ENCODE results near the gene MICALL1. TPM values are rescaled to one million over a fixed set of nuclear protein-coding genes. Genes with fewer than 3 reads are reported as not detected.
"Not testable (repeated sequence)": the region's sequence is repeated elsewhere in the genome, so short reads cannot be mapped to it uniquely, and the experiment has no call there.

The MICALL1 gene
- total and polyA plus RNA-seq, 5 donors from 2014 or later: 1.1 to 25.2 (median 1.8) TPM

GRCh38 chr22:37932821-37933578 is 26.9 kb downstream of the MICALL1 start:
- Mint-ChIP-seq H3K27me3 (no peaks in the 10 kb centered on the region), H3K27ac (no peak overlapping the region), H3K4me3 (no peak overlapping the region), H3K36me3 (peaks cover 18% of the 10 kb centered on the region), H3K9me3 (peaks cover 0 to 1% (median 0%) of the 10 kb centered on the region in 7 donors), H3K4me1 (peaks cover 0 to 17% (median 4%) of the 10 kb centered on the region in 4 donors)
- H3K27me3 ChIP-seq (ENCODE audit: control insufficient read depth, insufficient read depth, low read length): no peaks in the 10 kb centered on the region
- H3K4me3 ChIP-seq (ENCODE audit: low read depth, low read length): no peak overlapping the region
- H3K4me1 ChIP-seq (ENCODE audit: control insufficient read depth, insufficient read depth, low read length, poor library complexity, severe bottlenecking): peaks cover 5% of the 10 kb centered on the region
- ATAC-seq (ENCODE audit: low read depth in 2 of 2) (no peak), DNase-seq (no peak)
- H3K9me3 ChIP-seq (ENCODE audit: control insufficient read depth in 2 of 2, low read length in 2 of 2): no peaks in the 10 kb centered on the region
- H3K27ac ChIP-seq (ENCODE audit: insufficient read depth, low read length, poor library complexity, severe bottlenecking): no peak overlapping the region
- H3K36me3 ChIP-seq (ENCODE audit: control insufficient read depth, insufficient read depth, low read length): peaks cover 11% of the 10 kb centered on the region

GRCh38 chr22:37933711-37934376 is 27.7 kb downstream of the MICALL1 start:
- Mint-ChIP-seq H3K9me3 (no peaks in the 10 kb centered on the region), H3K4me1 (peaks cover 0 to 17% (median 4%) of the 10 kb centered on the region in 4 donors), H3K27me3 (no peaks in the 10 kb centered on the region), H3K27ac (no peak overlapping the region), H3K4me3 (no peak overlapping the region), H3K36me3 (peaks cover 13% of the 10 kb centered on the region)
- Histone ChIP-seq H3K4me3 (ENCODE audit: low read depth, low read length) (no peak overlapping the region), H3K27ac (ENCODE audit: insufficient read depth, low read length, poor library complexity, severe bottlenecking) (no peak overlapping the region), H3K4me1 (ENCODE audit: control insufficient read depth, insufficient read depth, low read length, poor library complexity, severe bottlenecking) (peaks cover 5% of the 10 kb centered on the region), H3K9me3 (ENCODE audit: control insufficient read depth in 2 of 2, low read length in 2 of 2) (no peaks in the 10 kb centered on the region), H3K27me3 (ENCODE audit: control insufficient read depth, insufficient read depth, low read length) (no peaks in the 10 kb centered on the region), H3K36me3 (ENCODE audit: control insufficient read depth, insufficient read depth, low read length) (peaks cover 11% of the 10 kb centered on the region)
- ATAC-seq (ENCODE audit: low read depth in 2 of 2) (peak; percentile 98), DNase-seq (peak; percentile 63 to 86 (median 67))

GRCh38 chr22:37940698-37941376 is 34.7 kb downstream of the MICALL1 start:
- Mint-ChIP-seq H3K4me1 (no peaks in the 10 kb centered on the region), H3K27me3 (no peaks in the 10 kb centered on the region), H3K27ac (no peak overlapping the region), H3K9me3 (no peaks in the 10 kb centered on the region), H3K36me3 (peaks cover 19% of the 10 kb centered on the region), H3K4me3 (no peak overlapping the region)
- DNase-seq (no peak), ATAC-seq (ENCODE audit: low read depth in 2 of 2) (no peak)
- Histone ChIP-seq H3K9me3 (ENCODE audit: control insufficient read depth in 2 of 2, low read length in 2 of 2) (no peaks in the 10 kb centered on the region), H3K4me1 (ENCODE audit: control insufficient read depth, insufficient read depth, low read length, poor library complexity, severe bottlenecking) (no peaks in the 10 kb centered on the region), H3K4me3 (ENCODE audit: low read depth, low read length) (no peak overlapping the region), H3K36me3 (ENCODE audit: control insufficient read depth, insufficient read depth, low read length) (peaks cover 8% of the 10 kb centered on the region), H3K27me3 (ENCODE audit: control insufficient read depth, insufficient read depth, low read length) (no peaks in the 10 kb centered on the region), H3K27ac (ENCODE audit: insufficient read depth, low read length, poor library complexity, severe bottlenecking) (no peak overlapping the region)

- Mint-ChIP-seq H3K4me3 (no peak overlapping the region), H3K36me3 (peaks cover 19% of the 10 kb centered on the region), H3K27me3 (no peaks in the 10 kb centered on the region), H3K4me1 (no peaks in the 10 kb centered on the region), H3K9me3 (no peaks in the 10 kb centered on the region), H3K27ac (no peak overlapping the region)
- no peaks in the 10 kb centered on the region for H3K4me1 ChIP-seq (ENCODE audit: control insufficient read depth, insufficient read depth, low read length, poor library complexity, severe bottlenecking)
- H3K4me3 ChIP-seq (ENCODE audit: low read depth, low read length): no peak overlapping the region
- H3K36me3 ChIP-seq (ENCODE audit: control insufficient read depth, insufficient read depth, low read length): peaks cover 8% of the 10 kb centered on the region
- H3K9me3 ChIP-seq (ENCODE audit: control insufficient read depth in 2 of 2, low read length in 2 of 2): no peaks in the 10 kb centered on the region
- ATAC-seq (ENCODE audit: low read depth in 2 of 2) (no peak), DNase-seq (no peak)
- H3K27me3 ChIP-seq (ENCODE audit: control insufficient read depth, insufficient read depth, low read length): no peaks in the 10 kb centered on the region
- no peak overlapping the region for H3K27ac ChIP-seq (ENCODE audit: insufficient read depth, low read length, poor library complexity, severe bottlenecking)
Observed at GRCh38 chr22:37942133-37942532, 36.0 kb downstream of the MICALL1 start.

GRCh38 chr22:37943136-37943824 is 37.2 kb downstream of the MICALL1 start:
- Mint-ChIP-seq H3K4me1 (no peaks in the 10 kb centered on the region), H3K4me3 (no peak overlapping the region), H3K36me3 (peaks cover 12% of the 10 kb centered on the region), H3K9me3 (no peaks in the 10 kb centered on the region), H3K27me3 (no peaks in the 10 kb centered on the region), H3K27ac (no peak overlapping the region)
- Histone ChIP-seq H3K27me3 (ENCODE audit: control insufficient read depth, insufficient read depth, low read length) (no peaks in the 10 kb centered on the region), H3K27ac (ENCODE audit: insufficient read depth, low read length, poor library complexity, severe bottlenecking) (no peak overlapping the region), H3K4me3 (ENCODE audit: low read depth, low read length) (no peak overlapping the region), H3K4me1 (ENCODE audit: control insufficient read depth, insufficient read depth, low read length, poor library complexity, severe bottlenecking) (no peaks in the 10 kb centered on the region), H3K36me3 (ENCODE audit: control insufficient read depth, insufficient read depth, low read length) (peaks cover 2% of the 10 kb centered on the region), H3K9me3 (ENCODE audit: control insufficient read depth in 2 of 2, low read length in 2 of 2) (no peaks in the 10 kb centered on the region)
- no peak for DNase-seq
- ATAC-seq (ENCODE audit: low read depth in 2 of 2): no peak

GRCh38 chr22:37943825-37944198 is 37.7 kb downstream of the MICALL1 start:
- no peaks in the 10 kb centered on the region for H3K4me1 Mint-ChIP-seq
- no peak overlapping the region for H3K27ac Mint-ChIP-seq
- DNase-seq (no peak), ATAC-seq (ENCODE audit: low read depth in 2 of 2) (peak in 1 of 2 donors; percentile 34)
- H3K9me3 Mint-ChIP-seq: no peaks in the 10 kb centered on the region
- H3K4me3 Mint-ChIP-seq: no peak overlapping the region
- no peaks in the 10 kb centered on the region for H3K4me1 ChIP-seq (ENCODE audit: control insufficient read depth, insufficient read depth, low read length, poor library complexity, severe bottlenecking)
- no peaks in the 10 kb centered on the region for H3K27me3 ChIP-seq (ENCODE audit: control insufficient read depth, insufficient read depth, low read length)
- H3K27ac ChIP-seq (ENCODE audit: insufficient read depth, low read length, poor library complexity, severe bottlenecking): no peak overlapping the region
- no peaks in the 10 kb centered on the region for H3K9me3 ChIP-seq (ENCODE audit: control insufficient read depth in 2 of 2, low read length in 2 of 2)
- peaks cover 2% of the 10 kb centered on the region for H3K36me3 ChIP-seq (ENCODE audit: control insufficient read depth, insufficient read depth, low read length)
- H3K36me3 Mint-ChIP-seq: peaks cover 12% of the 10 kb centered on the region
- H3K4me3 ChIP-seq (ENCODE audit: low read depth, low read length): no peak overlapping the region
- H3K27me3 Mint-ChIP-seq: no peaks in the 10 kb centered on the region

GRCh38 chr22:37944423-37944822 is 38.3 kb downstream of the MICALL1 start:
- H3K4me1 ChIP-seq (ENCODE audit: control insufficient read depth, insufficient read depth, low read length, poor library complexity, severe bottlenecking); H3K4me1 Mint-ChIP-seq; H3K4me3 Mint-ChIP-seq; H3K9me3 ChIP-seq (ENCODE audit: control insufficient read depth in 2 of 2, low read length in 2 of 2); DNase-seq; H3K27me3 ChIP-seq (ENCODE audit: control insufficient read depth, insufficient read depth, low read length); H3K27ac ChIP-seq (ENCODE audit: insufficient read depth, low read length, poor library complexity, severe bottlenecking); H3K36me3 ChIP-seq (ENCODE audit: control insufficient read depth, insufficient read depth, low read length); H3K27me3 Mint-ChIP-seq; H3K9me3 Mint-ChIP-seq; ATAC-seq (ENCODE audit: low read depth in 2 of 2); H3K4me3 ChIP-seq (ENCODE audit: low read depth, low read length); H3K27ac Mint-ChIP-seq: not testable (repeated sequence)
- H3K36me3 Mint-ChIP-seq: peaks cover 12% of the 10 kb centered on the region
